Measurements from ENCODE around the gene CRISPLD2.
A peak's percentile ranks its signal among the peaks of the same experiment; 100 is the strongest.

The CRISPLD2 gene

GRCh38 chr16:84888450-84888849 is 68.7 kb downstream of the CRISPLD2 start:
- DNase-seq, result no peak

DNA sequence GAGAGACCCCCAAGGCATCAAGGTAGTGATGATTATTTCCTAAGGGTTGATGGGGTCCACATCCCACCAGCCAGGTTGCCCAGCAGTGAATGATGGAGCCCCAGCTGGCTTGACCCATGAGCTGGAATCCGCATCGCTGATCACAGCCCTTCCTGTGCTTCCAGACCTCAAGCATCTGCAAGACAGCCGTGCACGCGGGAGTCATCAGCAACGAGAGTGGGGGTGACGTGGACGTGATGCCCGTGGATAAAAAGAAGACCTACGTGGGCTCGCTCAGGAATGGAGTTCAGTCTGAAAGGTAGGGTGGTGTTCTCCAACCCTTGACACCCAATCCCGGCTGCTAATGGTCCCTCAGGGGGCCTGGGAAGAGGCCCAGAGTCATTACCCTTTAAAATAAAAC is 69.3 kb downstream of the CRISPLD2 start:
- DNase-seq, result no peak

DNA sequence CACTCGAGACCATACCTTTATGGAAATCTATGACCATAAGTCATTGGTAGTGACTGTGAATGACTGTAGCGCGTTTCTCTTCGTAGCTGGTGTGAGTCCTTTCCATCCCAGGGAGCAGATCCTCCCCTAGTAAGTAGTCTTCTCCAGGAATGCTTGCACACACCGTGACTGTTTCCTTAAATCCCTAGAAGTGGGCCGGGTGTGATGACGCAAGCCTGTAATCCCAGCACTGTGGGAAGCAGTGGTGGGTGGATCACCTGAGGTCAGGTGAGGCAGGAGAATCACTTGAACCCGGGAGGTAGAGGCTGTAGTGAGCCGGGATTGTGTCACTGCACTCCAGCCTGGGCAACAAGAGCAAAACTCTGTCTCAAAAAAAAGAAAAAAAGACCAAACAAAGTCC is 70.6 kb downstream of the CRISPLD2 start:
- DNase-seq, result no peak

DNA sequence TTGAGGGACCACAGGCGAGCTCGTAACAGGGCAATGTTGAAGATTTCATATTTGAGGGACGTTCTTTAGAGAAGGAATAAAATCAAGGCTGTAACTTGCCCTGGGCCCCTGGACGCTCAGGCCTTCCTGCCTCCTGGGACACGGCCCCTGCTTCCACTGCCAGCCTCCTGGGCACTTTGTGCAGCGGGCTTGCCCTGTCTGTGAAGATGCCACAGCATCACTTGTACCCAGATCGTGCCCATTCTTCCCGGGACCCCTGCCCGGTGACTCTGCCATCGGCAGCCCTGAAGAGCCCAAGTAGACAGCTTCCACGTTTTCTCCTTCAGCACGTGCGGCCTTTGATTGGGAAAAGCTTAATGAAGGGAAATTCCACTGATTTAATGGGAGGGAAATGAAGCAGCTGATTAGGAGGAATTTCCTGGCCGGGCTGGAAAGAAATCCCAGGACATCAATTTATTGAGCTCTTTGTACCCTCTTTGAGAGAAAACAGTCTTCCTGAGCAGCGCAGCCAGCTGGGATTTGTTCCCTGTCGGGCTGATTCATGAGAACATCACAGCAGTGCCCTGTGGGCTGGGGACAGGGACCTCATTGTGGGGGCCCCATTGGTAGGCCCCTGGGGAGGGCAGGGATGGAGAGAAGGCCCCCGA is 71.5 kb downstream of the CRISPLD2 start:
- no peak for DNase-seq

DNA sequence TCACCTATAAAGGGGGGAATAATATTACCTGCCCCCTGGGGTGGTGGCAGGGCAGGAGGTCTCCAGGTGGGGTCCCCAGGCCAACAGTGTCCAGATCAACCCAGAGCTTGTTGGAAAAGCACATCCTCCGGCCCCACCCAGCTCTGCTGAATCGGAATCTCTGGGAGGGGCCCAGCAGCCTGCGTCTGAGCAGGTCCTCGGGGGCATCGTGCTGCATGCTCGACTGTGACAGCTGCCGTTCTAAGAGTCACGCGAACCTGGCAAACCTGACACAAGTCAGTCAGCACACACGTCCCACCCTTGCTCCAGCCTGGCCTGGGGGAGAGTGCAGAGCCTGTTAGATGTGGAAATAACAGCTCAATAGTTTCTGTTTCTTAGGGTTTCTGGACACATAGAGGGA is 72.3 kb downstream of the CRISPLD2 start:
- no peak for DNase-seq

GRCh38 chr16:84893467-84893848 is 73.7 kb downstream of the CRISPLD2 start:
- DNase-seq, result no peak

DNA sequence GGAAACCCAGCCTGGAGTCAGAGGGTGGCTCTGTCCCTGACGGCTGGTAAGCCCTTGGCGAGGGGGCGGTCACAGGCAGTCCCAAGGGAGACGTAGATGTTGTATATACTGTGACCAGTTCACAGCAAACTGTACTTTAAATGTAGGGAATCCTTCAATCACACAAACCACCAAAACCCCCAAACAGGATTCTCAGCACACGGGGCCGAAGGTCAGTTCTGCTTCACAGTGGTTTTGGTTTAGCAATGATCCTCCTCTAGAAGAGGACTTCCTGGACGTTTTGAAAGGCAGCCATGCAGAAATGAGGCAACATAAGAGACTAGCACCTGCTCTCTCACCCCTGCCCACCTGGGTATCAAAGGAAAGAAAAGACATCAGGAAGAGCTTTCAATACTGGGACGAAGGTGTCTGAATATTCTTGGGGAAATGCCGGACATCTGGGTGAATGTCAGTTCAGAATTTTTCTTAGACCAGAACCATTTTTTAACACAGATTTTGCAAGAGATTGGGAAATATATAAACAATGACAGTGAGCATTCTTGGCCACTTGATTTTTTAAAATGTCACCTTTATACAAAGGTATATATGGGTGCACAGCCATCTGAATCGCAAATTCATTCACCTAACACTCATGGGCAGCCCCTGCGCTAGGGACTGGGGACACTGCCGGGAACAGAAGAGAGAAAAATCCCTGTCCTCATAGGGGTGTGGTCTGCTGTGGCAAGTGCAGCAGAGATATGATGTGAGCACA is 74.2 kb downstream of the CRISPLD2 start:
- DNase-seq, result no peak

DNA sequence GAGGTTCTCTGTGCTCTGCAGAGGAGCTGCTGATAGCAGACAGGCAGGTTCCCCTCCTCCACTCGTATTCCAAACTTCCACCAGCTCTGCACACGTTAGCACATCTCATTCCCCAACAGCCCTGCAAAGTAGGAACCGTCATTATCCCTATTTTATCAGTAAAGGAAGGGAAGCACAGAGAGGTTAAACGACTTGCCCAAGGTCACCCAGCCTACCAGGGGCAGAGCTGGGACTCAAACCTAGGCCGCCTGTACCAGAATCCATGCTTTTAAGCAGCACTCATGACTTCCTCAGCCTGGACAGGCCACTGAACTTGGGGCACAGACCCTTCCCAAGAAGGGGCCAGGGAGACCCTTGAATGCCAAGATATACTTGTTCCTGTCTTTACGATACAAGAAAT is 75.2 kb downstream of the CRISPLD2 start:
- DNase-seq, result no peak

DNA sequence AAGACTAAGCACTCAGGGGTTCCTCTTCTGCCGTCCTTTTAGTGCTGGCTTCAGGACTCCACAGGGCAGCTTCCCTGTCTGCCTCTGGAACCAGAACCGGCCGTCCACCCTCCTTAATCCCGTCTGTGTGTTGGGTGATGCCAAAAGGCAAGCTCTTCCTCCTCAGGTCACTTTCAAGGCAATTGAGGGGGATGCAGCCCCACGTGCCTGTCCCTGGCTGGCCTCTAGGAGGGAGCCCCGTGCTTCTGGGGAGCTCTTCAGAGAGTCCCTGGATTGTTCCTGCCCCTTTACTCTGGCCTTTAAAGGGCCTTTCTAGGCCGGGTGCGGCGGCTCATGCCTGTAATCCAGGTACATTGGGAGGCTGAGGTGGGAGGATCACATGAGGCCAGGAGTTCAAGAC is 77.1 kb downstream of the CRISPLD2 start:
- no peak for DNase-seq

- DNase-seq, result no peak
Measured at GRCh38 chr16:84897911-84898377, 78.2 kb downstream of the CRISPLD2 start.

DNA sequence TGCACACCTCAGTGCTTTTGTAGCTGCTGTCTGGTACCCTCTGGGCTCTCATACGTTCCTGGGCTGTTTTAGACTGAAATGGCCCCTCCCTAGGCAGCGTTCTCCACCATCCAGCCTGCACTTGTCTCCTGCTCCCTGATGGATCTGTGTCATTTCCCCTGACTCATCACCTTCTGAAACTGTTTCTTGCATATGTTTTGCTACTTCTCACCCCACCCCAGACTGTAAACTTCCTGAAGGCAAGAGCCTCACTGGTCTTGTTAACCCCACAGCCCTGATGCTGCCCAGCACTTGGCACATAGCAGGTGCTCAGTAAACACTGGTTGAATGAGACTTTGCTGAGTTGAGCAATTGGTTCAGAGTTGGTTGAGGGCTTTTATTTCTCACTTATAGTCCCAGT is 78.7 kb downstream of the CRISPLD2 start:
- no peak for DNase-seq

- DNase-seq, result no peak
Measured at GRCh38 chr16:84899414-84899813, 79.6 kb downstream of the CRISPLD2 start.

DNA sequence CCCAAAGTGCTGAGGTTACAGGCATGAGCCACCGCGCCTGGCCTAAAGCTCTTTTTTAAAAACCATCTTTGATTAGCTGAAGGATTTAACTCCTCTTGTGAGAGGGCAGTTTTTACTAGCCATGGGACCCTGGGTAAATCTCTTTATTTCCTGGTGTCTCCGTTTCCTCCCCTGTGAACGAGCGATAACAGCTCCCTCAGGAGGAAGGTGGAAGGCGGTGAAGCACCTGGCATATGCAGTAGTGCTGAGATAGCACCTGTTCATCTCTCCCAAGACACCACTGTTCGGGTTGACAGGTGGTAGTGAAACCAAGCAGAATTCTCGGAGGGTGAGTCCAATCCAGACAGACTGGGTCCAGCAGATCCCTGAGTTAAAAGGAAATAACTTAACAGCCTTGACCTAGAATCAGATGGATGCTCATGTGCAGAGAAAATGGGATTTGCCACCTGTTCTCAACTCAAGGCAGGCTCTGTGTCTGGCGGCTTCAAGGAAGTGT is 86.2 kb downstream of the CRISPLD2 start:
- peak; percentile 31 for DNase-seq

DNA sequence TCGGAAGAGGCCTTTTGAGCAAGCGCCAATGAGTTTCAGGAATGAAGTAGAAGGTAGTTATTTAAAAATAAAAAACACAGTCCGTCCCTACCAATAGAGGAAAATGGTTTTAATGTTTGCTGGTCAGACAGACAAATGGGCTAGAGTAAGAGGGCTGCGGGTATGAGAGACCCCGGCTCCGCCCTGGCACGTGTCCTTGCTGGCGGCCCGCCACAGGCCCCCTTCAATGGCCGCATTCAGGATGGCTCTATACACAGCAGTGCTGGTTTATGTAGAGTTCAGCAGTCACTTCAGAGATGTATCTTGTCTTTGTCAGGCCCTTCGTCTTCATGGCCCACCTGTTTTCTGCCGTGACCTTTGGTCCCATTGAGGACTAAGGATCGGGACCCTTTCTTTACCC is 87.3 kb downstream of the CRISPLD2 start:
- DNase-seq, result no peak

DNA sequence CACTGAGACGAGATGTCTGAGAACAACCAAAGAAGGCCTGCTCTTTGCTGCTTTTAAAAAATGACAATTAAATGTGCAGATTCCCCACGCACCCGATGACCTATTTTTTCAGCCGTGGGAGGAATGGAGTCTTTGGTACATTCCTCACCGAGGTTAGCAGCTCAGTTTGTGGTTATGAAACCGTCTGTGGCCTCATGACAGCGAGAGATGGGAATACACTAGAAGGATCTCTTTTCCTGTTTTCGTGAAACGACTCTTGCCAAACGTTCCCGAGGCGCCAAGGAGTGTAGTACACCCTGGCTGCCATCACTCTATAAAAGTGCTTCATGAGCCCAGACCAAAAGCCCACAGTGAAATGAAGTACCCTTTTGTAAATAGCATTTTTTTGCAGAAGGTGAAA is 87.8 kb downstream of the CRISPLD2 start:
- no peak for DNase-seq

- no peak for DNase-seq
Measured at GRCh38 chr16:84909476-84910085, 89.8 kb downstream of the CRISPLD2 start.

DNA sequence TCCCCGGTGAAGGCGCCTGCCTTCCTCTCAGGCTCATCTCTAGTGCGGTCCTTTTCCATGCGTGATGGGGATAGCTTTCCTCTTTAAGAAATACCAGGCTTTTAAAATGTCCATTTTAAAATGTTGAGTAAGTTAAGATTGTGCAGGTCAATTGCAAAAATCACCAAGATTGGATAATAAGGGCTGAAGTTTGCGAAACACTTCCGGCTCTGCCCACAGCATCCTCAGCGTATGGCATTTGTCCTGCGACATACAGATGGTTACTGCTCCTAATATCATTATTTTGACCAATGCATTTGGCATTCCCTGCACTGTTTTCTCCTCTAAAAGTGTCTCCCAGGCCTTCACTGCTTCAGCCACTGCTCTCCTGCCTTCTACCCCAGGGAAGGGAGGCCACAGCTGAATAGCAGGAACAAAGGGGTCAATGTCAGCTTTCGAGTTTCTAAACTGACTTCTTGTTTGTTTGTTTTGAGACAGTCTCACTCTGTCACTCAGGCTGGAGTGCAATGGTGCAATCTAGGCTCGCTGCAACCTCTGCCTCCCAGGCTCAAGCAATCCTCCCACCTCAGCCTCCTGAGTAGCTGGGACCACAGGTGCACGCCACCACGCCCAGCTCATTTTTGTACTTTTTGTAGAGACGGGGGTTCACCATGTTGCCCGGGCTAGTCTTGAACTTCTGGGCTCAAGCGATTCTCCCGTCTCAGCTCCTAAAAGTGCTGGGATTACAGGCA is 91.9 kb downstream of the CRISPLD2 start:
- DNase-seq, result no peak

GRCh38 chr16:84913315-84913714 is 93.5 kb downstream of the CRISPLD2 start:
- no peak for DNase-seq

- DNase-seq, result no peak
Measured at GRCh38 chr16:84914273-84914672, 94.5 kb downstream of the CRISPLD2 start.

GRCh38 chr16:84916178-84916577 is 96.4 kb downstream of the CRISPLD2 start:
- DNase-seq, result no peak

GRCh38 chr16:84916850-84917249 is 97.1 kb downstream of the CRISPLD2 start:
- peak; percentile 25 for DNase-seq

GRCh38 chr16:84917492-84917891 is 97.7 kb downstream of the CRISPLD2 start:
- DNase-seq, result no peak
